SK-N-MC (cell line): ENCODE data around the gene H2BK1.

Experiments used
- EZH2 ChIP-seq: fragments of 200-600 bp; sonication (generic); IDR thresholded peaks from one replicate; pipeline ENCODE4 v1.6.1; 2017; ENCODE audit warnings: antibody characterized with exemption
- FOXP2 ChIP-seq: optimal IDR thresholded peaks from 2 replicates; pipeline ENCODE3; 2011; ENCODE audit warnings: mild to moderate bottlenecking, moderate library complexity; ENCODE audit not compliant: insufficient read depth; ENCODE audit errors: extremely low read length, control extremely low read depth
- POLR2AphosphoS5 ChIP-seq: IDR thresholded peaks from 2 replicates; pipeline ENCODE4 v1.6.1; 2012; ENCODE audit warnings: mild to moderate bottlenecking, low read depth, low read length, borderline replicate concordance

GRCh38 chr7:151202836-151203235 lies 7.5 kb downstream of the H2BK1 start:
- TF ChIP-seq EZH2 (no peak), POLR2AphosphoS5 (no peak), FOXP2 (no peak)
